Dedifferentiated amniotic fluid mesenchymal stem cell (primary cell): ENCODE results near the gene KL.

Experiments used
- DNase-seq: peaks from one replicate; pipeline ENCODE4 v3.0.0-alpha.2; 2016; ENCODE audit errors: extremely low spot score

Gene KL

GRCh38 chr13:33016414-33017322 lies at the start of gene KL:
Gene KL (plus strand): TSS chr13:33016423. CDS start chr13:33016441, 18 bp downstream.
- DNase-seq, result no peak

GRCh38 chr13:32967584-32968182 lies 48.5 kb upstream of the KL start:
- DNase-seq, result no peak

GRCh38 chr13:32968316-32968715 lies 47.9 kb upstream of the KL start:
- DNase-seq, result no peak

GRCh38 chr13:32968793-32969192 lies 47.4 kb upstream of the KL start:
- DNase-seq, result no peak

GRCh38 chr13:32969516-32969941 lies 46.7 kb upstream of the KL start:
- peak; percentile 60 for DNase-seq

- no peak for DNase-seq
Observed at GRCh38 chr13:32976056-32976805, 40.0 kb upstream of the KL start.

GRCh38 chr13:32976912-32977311 lies 39.3 kb upstream of the KL start:
- no peak for DNase-seq

GRCh38 chr13:32977321-32977720 lies 38.9 kb upstream of the KL start:
- no peak for DNase-seq

GRCh38 chr13:32978278-32978677 lies 37.9 kb upstream of the KL start:
- no peak for DNase-seq

GRCh38 chr13:32983058-32983457 lies 33.2 kb upstream of the KL start:
- no peak for DNase-seq

GRCh38 chr13:32984857-32985626 lies 31.2 kb upstream of the KL start:
- DNase-seq, result no peak

- DNase-seq, result no peak
Observed at GRCh38 chr13:32986552-32986951, 29.7 kb upstream of the KL start.

- no peak for DNase-seq
Observed at GRCh38 chr13:32987462-32987861, 28.8 kb upstream of the KL start.

GRCh38 chr13:32988608-32989289 lies 27.5 kb upstream of the KL start:
- DNase-seq, result no peak

- no peak for DNase-seq
Observed at GRCh38 chr13:32989290-32989667, 26.9 kb upstream of the KL start.

- DNase-seq, result no peak
Observed at GRCh38 chr13:32989942-32990341, 26.3 kb upstream of the KL start.

GRCh38 chr13:32993145-32993544 lies 23.1 kb upstream of the KL start:
- DNase-seq, result no peak

GRCh38 chr13:32997399-32997798 lies 18.8 kb upstream of the KL start:
- no peak for DNase-seq

- DNase-seq, result no peak
Observed at GRCh38 chr13:32998966-32999365, 17.3 kb upstream of the KL start.

- no peak for DNase-seq
Observed at GRCh38 chr13:33000365-33000764, 15.9 kb upstream of the KL start.

GRCh38 chr13:33003458-33004019 lies 12.7 kb upstream of the KL start:
- DNase-seq, result no peak
